Osteocyte (in vitro differentiated cells): ENCODE data around the gene IKZF1. TPM values are rescaled to one million over a fixed set of nuclear protein-coding genes. Genes with fewer than 3 reads are reported as not detected.

Experiments
- DNase-seq: peaks from one replicate; pipeline ENCODE4 v3.0.0; 2021; ENCODE audit warnings: mixed read lengths; ENCODE audit not compliant: unreplicated experiment; ENCODE audit errors: extremely low spot score
- H3K27ac Mint-ChIP-seq: one replicate; pipeline ENCODE4 v1.8.0; 2021; ENCODE audit warnings: mild to moderate bottlenecking, mixed read lengths; ENCODE audit not compliant: unreplicated experiment
- H3K27me3 Mint-ChIP-seq: one replicate; pipeline ENCODE4 v1.8.0; 2021; ENCODE audit warnings: mixed read lengths; ENCODE audit not compliant: unreplicated experiment
- H3K36me3 Mint-ChIP-seq: one replicate; pipeline ENCODE4 v1.8.0; 2021; ENCODE audit warnings: mixed read lengths; ENCODE audit not compliant: unreplicated experiment
- H3K4me1 Mint-ChIP-seq: one replicate; pipeline ENCODE4 v1.8.0; 2021; ENCODE audit warnings: mixed read lengths; ENCODE audit not compliant: unreplicated experiment
- H3K4me3 Mint-ChIP-seq: one replicate; pipeline ENCODE4 v1.8.0; 2021; ENCODE audit warnings: mild to moderate bottlenecking, moderate library complexity, mixed read lengths; ENCODE audit not compliant: unreplicated experiment
- H3K9me3 Mint-ChIP-seq: one replicate; pipeline ENCODE4 v1.8.0; 2021; ENCODE audit warnings: mixed read lengths; ENCODE audit not compliant: unreplicated experiment
- CTCF ChIP-seq: fragments of 200-600 bp; sonication (generic); IDR thresholded peaks from 2 replicates; pipeline ENCODE4 v1.5.0; 2021; ENCODE audit warnings: antibody characterized with exemption, mild to moderate bottlenecking, moderate library complexity
- total RNA-seq: library from RNA; stranded (reverse); gene quantifications from 2 replicates; pipeline ENCODE4 v1.2.1, GENCODE V29; 2021

Gene IKZF1
- total RNA-seq, 1 donor from 2014 or later, result not detected

GRCh38 chr7:50358041-50358705 lies 53.7 kb downstream of the IKZF1 start:
- H3K27me3 Mint-ChIP-seq, result peaks cover 4% of the 10 kb centered on the region
- H3K36me3 Mint-ChIP-seq, result no peaks in the 10 kb centered on the region

GRCh38 chr7:50358779-50359178 lies 54.3 kb downstream of the IKZF1 start:
- no peak for TF ChIP-seq CTCF
- Mint-ChIP-seq H3K27ac (no peak overlapping the region), H3K36me3 (no peaks in the 10 kb centered on the region), H3K4me1 (no peaks in the 10 kb centered on the region), H3K4me3 (no peak overlapping the region), H3K27me3 (peaks cover 4% of the 10 kb centered on the region), H3K9me3 (no peaks in the 10 kb centered on the region)
- DNase-seq, result no peak

More at GRCh38 chr7:50358041-50358705, 53.7 kb downstream of the IKZF1 start:
- no peak for DNase-seq
- H3K9me3 Mint-ChIP-seq, result no peaks in the 10 kb centered on the region
- TF ChIP-seq CTCF, result no peak
- H3K27ac Mint-ChIP-seq, result no peak overlapping the region
- H3K4me3 Mint-ChIP-seq, result no peak overlapping the region
- H3K4me1 Mint-ChIP-seq, result no peaks in the 10 kb centered on the region

GRCh38 chr7:50359258-50359994 lies 54.9 kb downstream of the IKZF1 start:
- Mint-ChIP-seq H3K9me3 (no peaks in the 10 kb centered on the region), H3K4me3 (no peak overlapping the region), H3K27me3 (no peaks in the 10 kb centered on the region), H3K27ac (no peak overlapping the region), H3K36me3 (no peaks in the 10 kb centered on the region), H3K4me1 (no peaks in the 10 kb centered on the region)
- no peak for TF ChIP-seq CTCF
- no peak for DNase-seq

GRCh38 chr7:50359995-50360925 lies 55.7 kb downstream of the IKZF1 start:
- Mint-ChIP-seq H3K36me3 (no peaks in the 10 kb centered on the region), H3K9me3 (no peaks in the 10 kb centered on the region), H3K4me3 (no peak overlapping the region), H3K27ac (no peak overlapping the region), H3K4me1 (no peaks in the 10 kb centered on the region), H3K27me3 (no peaks in the 10 kb centered on the region)
- no peak for DNase-seq
- TF ChIP-seq CTCF, result no peak
